Uterus (tissue), 4 donors: ENCODE measurements around the gene POU2F1. TPM values are rescaled to one million over a fixed set of nuclear protein-coding genes. Genes with fewer than 3 reads are reported as not detected.

ENCODE experiments used
- DNase-seq, 2 donors: peaks; one replicate each; pipeline ENCODE4 v3.0.0-alpha.2; 2019 to 2020
- H3K27ac ChIP-seq, 2 donors: fragments of 200-600 bp; sonication (generic); 1 replicate in 1 of 2; 2 replicates in 1 of 2; pipeline ENCODE4 v1.5.1; 2016 to 2018
- H3K27me3 ChIP-seq, 2 donors: fragments of 200-600 bp; sonication (generic); one replicate each; pipeline ENCODE4 v1.5.1; 2018 to 2019; ENCODE audit warnings: control low read depth in 1 of 2
- H3K36me3 ChIP-seq, 2 donors: fragments of 200-600 bp; sonication (generic); one replicate each; pipeline ENCODE4 v1.5.1; 2019; ENCODE audit warnings: control low read depth in 1 of 2
- H3K4me1 ChIP-seq, 2 donors: fragments of 200-600 bp; sonication (generic); one replicate each; pipeline ENCODE4 v1.5.1; 2018 to 2019; ENCODE audit warnings: control low read depth in 1 of 2
- H3K4me3 ChIP-seq, 2 donors: fragments of 200-600 bp; sonication (generic); 1 replicate in 1 of 2; 2 replicates in 1 of 2; pipeline ENCODE4 v1.5.1; 2018 to 2019; ENCODE audit warnings: mild to moderate bottlenecking in 1 of 2
- H3K9me3 ChIP-seq, 2 donors: fragments of 200-600 bp; sonication (generic); one replicate each; pipeline ENCODE4 v1.5.1; 2019; ENCODE audit warnings: control low read depth in 1 of 2
- CTCF ChIP-seq, 4 experiments: fragments of 200-600 bp in 2 of 4; fragments of 450-650 bp in 2 of 4; sonication (generic) in 2 of 4; IDR thresholded peaks; one replicate each; pipeline ENCODE4 v1.5.1; 2016 to 2019; ENCODE audit warnings: antibody characterized with exemption in 4 of 4, mild to moderate bottlenecking in 2 of 4, moderate library complexity in 1 of 4
- POLR2A ChIP-seq, 2 donors: fragments of 450-650 bp; IDR thresholded peaks; one replicate each; pipeline ENCODE4 v1.6.1; 2016; ENCODE audit warnings: antibody characterized with exemption in 2 of 2, mild to moderate bottlenecking in 1 of 2, moderate library complexity in 1 of 2
- intact Hi-C: fragments of 100-400 bp; cut with DNase I; formaldehyde crosslinking; loops from one replicate; pipeline ENCODE4 v1.15.1; 2023; ENCODE audit warnings: low total_unique reads
- total RNA-seq, 4 donors: library from RNA; depleted of rRNA in 3 of 4; stranded (reverse); fragments of >200 nt in 3 of 4; gene quantifications; one replicate each; pipeline versions ENCODE4 v1.1.0 to v1.2.4, GENCODE V29; 2014 to 2023
- donor health status: DM: yes; HTN: yes; CAD: no.

The POU2F1 gene
- total RNA-seq, 4 donors from 2014 or later, result 9.7 to 50.8 (median 32.2) TPM

DNA sequence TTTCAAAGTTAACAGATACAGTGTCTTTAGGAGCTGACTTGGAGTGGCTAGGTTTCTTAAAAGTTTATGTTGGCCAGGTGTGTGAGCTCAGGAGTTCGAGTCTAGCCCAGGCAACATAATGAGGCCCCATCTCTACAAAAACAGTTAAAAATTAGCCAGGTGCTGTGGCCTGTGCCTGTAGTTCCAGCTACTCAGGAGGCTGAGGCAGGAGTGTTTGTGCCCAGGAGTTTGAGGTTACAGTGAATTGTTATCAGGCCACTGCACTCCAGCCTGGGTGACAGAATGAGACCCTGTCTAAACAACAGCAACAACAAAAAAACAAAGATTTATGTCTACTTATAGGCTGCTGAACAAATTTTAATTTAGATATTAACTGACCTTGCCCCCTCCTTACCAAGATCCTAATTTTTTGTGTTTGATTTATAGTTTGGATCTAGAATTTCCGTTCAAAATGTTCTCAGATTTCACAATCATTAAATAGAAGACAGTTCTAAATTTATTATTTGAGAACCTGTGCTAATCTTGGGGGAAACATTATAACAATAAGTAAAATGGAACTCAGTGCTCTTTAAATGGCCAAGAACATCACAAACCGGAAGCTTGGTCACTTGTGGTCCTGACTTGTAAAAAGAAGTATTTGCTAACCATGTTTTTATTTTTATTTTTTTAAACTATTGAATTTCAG lies 67.8 kb downstream of the POU2F1 start:
- no peaks in the 10 kb centered on the region for H3K36me3 ChIP-seq
- no peak for DNase-seq
- intact Hi-C loops, result no loop called here
- no peak overlapping the region for H3K27ac ChIP-seq
- no peak overlapping the region for H3K4me3 ChIP-seq
- no peaks in the 10 kb centered on the region for H3K4me1 ChIP-seq
- H3K27me3 ChIP-seq, result no peaks in the 10 kb centered on the region
- H3K9me3 ChIP-seq, result no peaks in the 10 kb centered on the region
- TF ChIP-seq CTCF (IDR thresholded peaks at IDR 0.05) (no peak), POLR2A (IDR thresholded peaks at IDR 0.05) (no peak)

DNA sequence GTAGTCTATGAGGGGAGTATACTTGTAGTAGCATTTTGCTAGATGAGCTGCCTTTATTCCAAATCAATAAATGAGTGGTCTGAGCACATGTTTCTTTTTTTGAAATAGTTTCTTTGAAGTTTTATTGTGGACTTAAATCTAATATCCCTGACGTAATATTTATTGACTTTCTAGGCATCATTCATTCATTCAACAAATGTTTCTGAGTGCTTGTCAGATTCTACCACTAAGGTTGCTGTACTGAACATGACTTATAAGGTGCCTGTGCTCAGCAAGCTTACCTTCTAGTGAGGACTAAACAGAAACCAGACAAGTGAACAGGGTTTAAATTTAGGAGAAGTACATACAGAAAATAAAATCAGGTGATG lies 68.4 kb downstream of the POU2F1 start:
- Histone ChIP-seq H3K9me3 (no peaks in the 10 kb centered on the region), H3K27ac (no peak overlapping the region), H3K4me3 (no peak overlapping the region), H3K36me3 (no peaks in the 10 kb centered on the region), H3K4me1 (no peaks in the 10 kb centered on the region), H3K27me3 (no peaks in the 10 kb centered on the region)
- intact Hi-C loops, result no loop called here
- TF ChIP-seq POLR2A (IDR thresholded peaks at IDR 0.05), result no peak
- no peak for TF ChIP-seq CTCF (IDR thresholded peaks at IDR 0.05)
- no peak for DNase-seq

DNA sequence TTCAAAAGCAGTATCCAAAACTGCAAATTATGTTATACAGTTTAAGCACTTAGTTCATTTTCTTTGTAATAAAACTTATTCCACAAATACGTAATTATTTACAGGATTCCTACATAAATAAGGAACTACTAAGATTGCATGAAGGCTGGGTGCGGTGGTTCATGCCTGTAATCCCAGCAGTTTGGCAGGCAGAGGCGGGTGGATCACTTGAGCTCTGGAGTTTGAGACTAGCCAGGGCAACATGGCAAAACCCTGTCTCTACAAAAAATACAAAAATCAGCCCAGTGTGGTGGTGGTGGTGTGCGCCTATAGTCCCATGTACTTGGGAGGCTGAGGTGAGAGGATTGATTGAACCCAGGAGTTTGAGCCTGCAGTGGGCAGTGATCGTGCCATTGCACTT lies 69.3 kb downstream of the POU2F1 start:
- Histone ChIP-seq H3K4me3 (no peak overlapping the region), H3K27ac (no peak overlapping the region), H3K9me3 (no peaks in the 10 kb centered on the region), H3K36me3 (no peaks in the 10 kb centered on the region), H3K4me1 (no peaks in the 10 kb centered on the region), H3K27me3 (no peaks in the 10 kb centered on the region)
- TF ChIP-seq POLR2A (IDR thresholded peaks at IDR 0.05) (no peak), CTCF (IDR thresholded peaks at IDR 0.05) (no peak)
- no peak for DNase-seq
- intact Hi-C loops, result no loop called here

DNA sequence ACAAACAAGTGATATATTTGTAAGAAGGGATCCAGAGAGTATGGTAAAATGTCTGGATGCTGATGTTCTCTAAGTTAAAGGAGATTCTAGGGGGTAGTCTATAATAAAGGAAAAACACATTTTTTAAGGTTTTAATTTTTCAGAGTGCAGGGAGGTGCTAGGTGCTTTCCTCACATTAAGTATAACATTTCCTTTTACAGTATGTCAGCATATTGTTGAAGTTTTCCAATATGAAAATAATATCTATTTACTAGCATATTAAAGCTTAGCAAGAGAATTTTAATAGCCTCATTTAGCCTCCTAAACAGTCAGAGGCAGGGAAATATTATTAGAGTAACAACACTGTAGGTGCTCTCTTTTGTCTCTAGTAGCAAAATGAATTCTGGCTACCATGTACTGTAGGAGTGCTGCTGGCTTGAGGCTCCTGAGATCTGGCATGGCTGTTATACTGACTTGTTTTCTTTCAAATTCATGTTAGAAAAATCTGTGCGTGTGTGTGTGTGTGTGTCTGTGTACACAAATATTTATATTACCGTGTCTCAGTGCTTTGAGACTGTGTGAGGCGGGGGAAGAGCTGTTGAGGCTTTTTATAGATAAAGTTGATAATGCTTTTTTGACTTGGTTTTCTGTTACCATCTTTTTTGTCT lies 71.0 kb downstream of the POU2F1 start:
- H3K27me3 ChIP-seq, result no peaks in the 10 kb centered on the region
- DNase-seq, result no peak
- no peaks in the 10 kb centered on the region for H3K4me1 ChIP-seq
- no peak overlapping the region for H3K27ac ChIP-seq
- H3K4me3 ChIP-seq, result no peak overlapping the region
- H3K9me3 ChIP-seq, result no peaks in the 10 kb centered on the region
- TF ChIP-seq POLR2A (IDR thresholded peaks at IDR 0.05) (no peak), CTCF (IDR thresholded peaks at IDR 0.05) (no peak)
- intact Hi-C loops, result no loop called here
- no peaks in the 10 kb centered on the region for H3K36me3 ChIP-seq

DNA sequence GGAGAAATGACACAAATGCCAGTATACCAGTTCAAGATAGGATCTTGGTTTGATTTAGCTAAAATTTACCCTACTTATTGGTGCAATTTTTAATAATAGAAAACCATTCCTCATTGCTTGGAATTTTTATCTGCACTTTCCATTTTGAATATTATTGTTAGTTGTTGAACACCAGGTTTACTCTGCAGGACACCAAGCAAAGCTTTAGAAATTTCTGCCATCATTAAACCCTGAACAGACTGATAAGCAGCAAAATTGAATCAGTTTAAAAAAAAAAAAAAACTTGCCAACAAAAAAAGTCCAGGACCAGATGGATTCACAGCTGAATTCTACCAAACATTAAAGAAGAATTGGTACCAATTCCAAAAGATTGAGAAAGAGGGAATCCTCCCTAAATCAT lies 71.5 kb downstream of the POU2F1 start:
- intact Hi-C loops, result no loop called here
- no peaks in the 10 kb centered on the region for H3K4me1 ChIP-seq
- H3K27me3 ChIP-seq, result no peaks in the 10 kb centered on the region
- DNase-seq, result no peak
- TF ChIP-seq POLR2A (IDR thresholded peaks at IDR 0.05), result no peak
- H3K36me3 ChIP-seq, result no peaks in the 10 kb centered on the region
- H3K9me3 ChIP-seq, result no peaks in the 10 kb centered on the region
- no peak overlapping the region for H3K4me3 ChIP-seq
- H3K27ac ChIP-seq, result no peak overlapping the region
